GM15510 (cell line): Measurements from ENCODE around the gene TRPC5OS.

Experiments
- POLR2A ChIP-seq: IDR thresholded peaks from 3 replicates; pipeline ENCODE4 v1.6.1; 2011; ENCODE audit warnings: borderline replicate concordance; ENCODE audit not compliant: insufficient read length; ENCODE audit errors: extremely low read depth

Gene TRPC5OS

DNA sequence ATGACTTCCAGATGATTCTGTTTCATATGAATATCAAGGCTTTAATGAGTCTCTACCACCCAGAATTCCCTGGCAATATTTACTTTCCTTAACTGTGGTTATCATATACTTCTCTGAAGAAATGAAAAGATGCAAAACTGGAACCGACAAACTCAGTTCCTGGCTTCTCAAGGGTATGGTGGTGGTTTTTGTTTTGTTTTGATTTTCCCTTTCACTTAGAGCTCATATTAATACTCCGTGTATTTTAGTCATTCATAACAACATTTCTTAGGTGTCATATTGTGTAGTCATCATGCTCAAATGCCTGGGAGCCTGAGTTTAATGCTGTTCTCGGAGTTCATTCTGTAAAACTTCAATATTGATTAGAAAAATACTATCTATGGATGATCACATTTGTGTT is 665 bp downstream of the TRPC5OS start:
- no peak for TF ChIP-seq POLR2A

- TF ChIP-seq POLR2A, result no peak
Measured at GRCh38 chrX:111877681-111878080, 1.7 kb downstream of the TRPC5OS start.

- TF ChIP-seq POLR2A, result no peak
Measured at GRCh38 chrX:111880735-111881134, 4.8 kb downstream of the TRPC5OS start.

DNA sequence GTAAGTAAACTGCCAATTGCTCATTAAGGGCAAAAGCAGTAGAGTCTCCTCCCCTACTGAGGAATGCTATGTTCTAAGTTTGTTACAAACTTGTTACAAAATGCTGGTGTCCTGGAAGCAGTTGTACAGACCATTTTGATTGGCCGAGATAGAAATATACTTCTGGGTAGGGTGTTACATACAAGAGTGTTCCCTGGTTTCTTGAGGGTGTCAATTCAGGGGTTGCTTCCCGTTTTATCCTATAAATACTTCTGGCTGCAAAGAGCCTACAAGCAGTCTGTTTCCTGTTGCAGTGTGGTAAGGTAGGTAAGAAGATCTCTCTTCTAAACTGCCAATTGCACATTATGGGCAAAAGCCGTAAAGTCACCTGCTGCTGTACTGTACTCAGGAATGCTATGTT is 5.7 kb downstream of the TRPC5OS start:
- TF ChIP-seq POLR2A, result no peak

DNA sequence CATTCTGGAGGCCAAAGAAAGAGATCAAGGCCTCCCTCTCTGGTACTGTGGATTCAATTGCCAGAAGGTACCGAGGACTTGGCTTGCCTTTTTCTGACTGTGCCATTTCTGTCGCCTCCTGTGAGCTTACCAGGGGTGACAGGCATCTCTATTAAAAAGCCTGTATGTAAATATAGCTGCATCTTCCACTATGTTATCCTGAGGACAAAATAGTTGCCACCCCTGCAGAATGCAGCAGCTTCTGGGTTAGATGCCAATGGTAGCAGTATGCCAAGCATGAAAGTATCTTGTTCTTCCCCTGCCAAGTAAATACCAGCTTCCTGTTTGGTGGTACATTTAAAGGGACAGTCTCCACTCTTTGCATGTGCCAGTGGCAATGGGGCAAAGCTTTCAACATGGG is 10.7 kb downstream of the TRPC5OS start:
- no peak for TF ChIP-seq POLR2A

- no peak for TF ChIP-seq POLR2A
Measured at GRCh38 chrX:111888600-111888999, 12.6 kb downstream of the TRPC5OS start.

DNA sequence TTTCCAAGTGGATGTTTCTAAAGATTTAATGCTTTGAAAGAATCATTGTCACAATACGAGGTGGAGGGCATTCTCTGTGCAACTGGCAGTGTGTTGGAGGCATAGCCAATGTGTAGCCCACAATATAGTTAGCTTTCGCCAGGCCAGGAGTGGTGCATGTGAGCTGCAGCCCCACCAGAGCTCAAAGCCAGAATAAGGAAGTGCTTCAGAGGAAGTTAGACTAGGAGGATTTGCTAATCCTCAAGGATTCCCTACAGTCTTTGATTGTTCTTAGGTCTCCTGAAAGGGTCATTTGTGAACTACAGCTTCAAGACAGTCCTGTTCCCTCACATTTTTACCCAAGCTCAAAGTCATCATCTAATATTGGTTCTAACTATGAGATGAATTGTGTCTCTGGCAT is 16.4 kb downstream of the TRPC5OS start:
- no peak for TF ChIP-seq POLR2A

GRCh38 chrX:111896148-111896547 is 20.2 kb downstream of the TRPC5OS start:
- TF ChIP-seq POLR2A, result no peak

DNA sequence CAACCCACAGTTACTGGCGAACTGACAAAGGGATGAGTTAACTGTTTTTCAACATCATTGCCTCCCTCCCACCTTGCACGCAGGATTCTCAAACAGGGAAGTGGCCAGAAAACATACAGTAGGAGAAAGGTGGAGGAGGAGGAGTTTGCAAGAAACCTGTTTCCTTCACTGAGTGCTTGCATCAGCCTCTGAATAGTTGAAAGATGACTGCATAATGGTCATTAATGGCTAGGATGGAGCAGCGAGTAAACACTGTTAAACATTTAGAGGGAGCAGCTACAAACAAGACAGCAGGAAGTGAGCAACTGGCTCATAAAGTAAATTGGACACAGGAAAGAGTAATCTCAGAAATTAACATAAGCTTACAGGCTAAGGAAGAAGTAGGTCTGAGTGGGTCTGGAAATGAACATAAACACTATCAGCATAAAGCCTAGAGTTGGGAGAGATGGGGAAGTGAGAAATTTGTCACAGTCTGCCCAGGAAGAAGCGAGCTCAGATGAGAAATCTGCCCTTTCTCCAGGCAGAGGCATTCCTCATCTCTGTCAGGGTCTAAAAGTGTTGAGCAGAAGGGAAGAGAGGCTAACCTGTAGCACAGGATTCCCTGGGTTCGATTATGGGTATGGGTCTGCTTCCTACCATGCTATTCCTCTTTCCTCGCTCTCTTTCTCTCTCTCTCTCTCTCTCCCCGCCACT is 38.6 kb downstream of the TRPC5OS start:
- no peak for TF ChIP-seq POLR2A

- TF ChIP-seq POLR2A, result no peak
Measured at GRCh38 chrX:111917591-111917990, 41.6 kb downstream of the TRPC5OS start.

DNA sequence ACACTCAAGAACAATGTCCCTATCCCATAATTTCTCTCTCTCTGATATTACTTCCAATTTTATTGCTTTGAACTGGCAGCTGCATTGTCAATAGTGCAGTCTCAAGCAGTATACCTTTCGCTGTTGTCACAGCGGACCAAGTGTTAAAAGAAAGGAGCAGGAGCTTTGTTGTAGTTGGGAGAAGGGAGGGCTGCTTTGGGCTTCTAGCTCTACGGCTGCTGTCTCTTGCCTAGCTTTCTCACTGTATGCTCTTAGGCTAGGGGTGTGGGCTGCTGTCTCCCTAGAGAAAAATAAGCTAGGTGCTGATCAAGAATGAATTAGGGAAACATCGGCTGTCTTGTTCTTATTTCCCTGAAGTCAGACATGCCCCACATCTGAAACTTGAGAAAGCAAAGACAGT is 52.5 kb downstream of the TRPC5OS start:
- TF ChIP-seq POLR2A, result no peak
